ENCODE measurements around the gene HTR2C.

- TF ChIP-seq, protein P1, sequence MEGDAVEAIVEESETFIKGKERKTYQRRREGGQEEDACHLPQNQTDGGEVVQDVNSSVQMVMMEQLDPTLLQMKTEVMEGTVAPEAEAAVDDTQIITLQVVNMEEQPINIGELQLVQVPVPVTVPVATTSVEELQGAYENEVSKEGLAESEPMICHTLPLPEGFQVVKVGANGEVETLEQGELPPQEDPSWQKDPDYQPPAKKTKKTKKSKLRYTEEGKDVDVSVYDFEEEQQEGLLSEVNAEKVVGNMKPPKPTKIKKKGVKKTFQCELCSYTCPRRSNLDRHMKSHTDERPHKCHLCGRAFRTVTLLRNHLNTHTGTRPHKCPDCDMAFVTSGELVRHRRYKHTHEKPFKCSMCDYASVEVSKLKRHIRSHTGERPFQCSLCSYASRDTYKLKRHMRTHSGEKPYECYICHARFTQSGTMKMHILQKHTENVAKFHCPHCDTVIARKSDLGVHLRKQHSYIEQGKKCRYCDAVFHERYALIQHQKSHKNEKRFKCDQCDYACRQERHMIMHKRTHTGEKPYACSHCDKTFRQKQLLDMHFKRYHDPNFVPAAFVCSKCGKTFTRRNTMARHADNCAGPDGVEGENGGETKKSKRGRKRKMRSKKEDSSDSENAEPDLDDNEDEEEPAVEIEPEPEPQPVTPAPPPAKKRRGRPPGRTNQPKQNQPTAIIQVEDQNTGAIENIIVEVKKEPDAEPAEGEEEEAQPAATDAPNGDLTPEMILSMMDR (IDR thresholded peaks at IDR 0.05), result no peak
- no peak for TF ChIP-seq POLR2A (IDR thresholded peaks at IDR 0.05)
Measured at GRCh38 chrX:114584983-114585842, 1.3 kb downstream of the HTR2C start.

Data from testis (tissue), 2 donors.